ENCODE results near the gene SEPTIN10. TPM values are rescaled to one million over a fixed set of nuclear protein-coding genes. Genes with fewer than 3 reads are reported as not detected.
"Not testable (repeated sequence)": the region's sequence is repeated elsewhere in the genome, so short reads cannot be mapped to it uniquely, and the experiment has no call there.

The SEPTIN10 gene
- total and polyA plus RNA-seq, 4 experiments from 2014 or later: 2.5 to 5.7 (median 4.2) TPM

DNA sequence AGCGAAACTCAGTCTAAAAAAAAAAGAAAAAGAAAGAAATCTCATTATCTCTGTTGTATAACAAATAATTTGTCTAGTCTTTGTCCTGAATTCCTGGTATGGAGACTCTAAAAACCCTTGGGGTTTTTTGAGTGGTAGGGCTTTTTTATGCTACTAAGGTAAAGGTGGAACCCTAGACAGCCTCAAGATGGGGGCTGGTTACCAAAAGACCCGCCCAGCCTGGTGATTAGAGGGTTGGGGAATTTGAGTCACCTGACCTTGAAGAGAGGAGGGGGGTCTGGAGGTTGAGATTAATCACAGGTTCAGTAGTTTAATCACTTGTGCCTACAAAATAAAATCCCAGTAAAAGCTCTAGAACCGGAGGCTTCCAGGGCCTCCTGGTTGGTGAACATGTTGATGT, 18.0 kb upstream of the SEPTIN10 start:
- Histone ChIP-seq H3K9me3 (ENCODE audit: control insufficient read depth in 1 of 2, low read length in 2 of 2) (no peaks in the 10 kb centered on the region), H3K4me3 (ENCODE audit: low read length in 2 of 2) (no peak overlapping the region), H3K27ac (ENCODE audit: low read depth, low read length) (no peak overlapping the region), H3K4me1 (ENCODE audit: insufficient read depth, low read length) (peaks cover 5% of the 10 kb centered on the region), H3K27me3 (ENCODE audit: insufficient read depth, low read length) (no peaks in the 10 kb centered on the region), H3K36me3 (ENCODE audit: insufficient read depth, low read length) (no peaks in the 10 kb centered on the region)
- ChIA-PET CTCF (ENCODE audit: partially characterized antibody) (no interaction called here), POLR2A (ENCODE audit: partially characterized antibody) (no interaction called here)
- Mint-ChIP-seq H3K4me3 (no peak overlapping the region), H3K36me3 (no peaks in the 10 kb centered on the region), H3K4me1 (peaks cover 0 to 6% (median 0%) of the 10 kb centered on the region in 4 donors), H3K9me3 (peaks cover 0 to 2% (median 0%) of the 10 kb centered on the region in 8 donors), H3K27ac (no peak overlapping the region), H3K27me3 (peaks cover 3 to 5% of the 10 kb centered on the region in 2 donors)
- intact Hi-C loops (cut with micrococcal nuclease): no loop called here
- no peak for DNase-seq

DNA sequence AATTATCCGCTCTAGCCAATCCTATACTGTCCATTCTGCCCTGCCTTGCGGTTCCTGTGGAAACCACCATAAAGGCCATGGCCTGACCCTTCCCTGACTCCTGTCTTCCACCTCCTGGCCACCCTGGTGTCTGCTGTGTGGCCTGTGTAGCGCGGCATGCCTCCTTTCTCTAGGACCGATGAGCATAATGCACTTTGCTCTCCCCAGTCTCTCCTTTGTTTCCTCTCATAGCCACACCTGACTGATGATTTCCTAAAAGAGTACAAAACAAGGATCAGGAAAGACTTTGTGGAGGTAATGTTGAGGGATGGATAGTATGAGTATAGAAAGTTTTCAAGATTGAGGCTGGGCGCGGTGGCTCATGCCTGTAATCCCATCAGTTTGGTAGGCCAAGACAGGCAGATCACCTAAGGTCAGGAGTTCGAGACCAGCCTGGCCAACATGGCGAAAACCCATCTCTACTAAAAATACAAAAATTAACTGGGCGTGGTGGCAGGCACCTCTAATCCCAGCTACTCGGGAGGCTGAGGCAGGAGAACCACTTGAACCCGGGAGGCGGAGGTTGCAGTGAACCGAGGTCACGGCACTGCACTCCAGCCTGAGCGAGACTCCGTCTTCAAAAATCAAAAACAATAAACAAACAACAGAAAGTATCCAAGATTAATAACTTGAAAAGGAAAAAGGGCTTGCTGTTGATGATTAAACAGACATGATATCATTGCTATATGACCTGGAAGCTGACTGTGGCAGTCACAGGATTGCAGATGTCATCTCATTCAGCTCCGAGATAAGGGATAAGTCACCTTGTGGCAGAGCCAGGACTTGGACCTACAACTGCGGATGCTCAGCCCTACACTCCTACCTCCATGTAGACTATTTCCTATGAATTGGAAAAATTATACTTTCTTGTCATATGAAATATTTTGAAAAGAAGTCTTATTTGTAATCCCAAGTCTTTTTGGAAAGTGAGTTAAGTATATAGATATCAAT, 17.0 kb upstream of the SEPTIN10 start:
- CTCF ChIA-PET (ENCODE audit: partially characterized antibody): no interaction called here
- no peak overlapping the region for H3K27ac Mint-ChIP-seq

DNA sequence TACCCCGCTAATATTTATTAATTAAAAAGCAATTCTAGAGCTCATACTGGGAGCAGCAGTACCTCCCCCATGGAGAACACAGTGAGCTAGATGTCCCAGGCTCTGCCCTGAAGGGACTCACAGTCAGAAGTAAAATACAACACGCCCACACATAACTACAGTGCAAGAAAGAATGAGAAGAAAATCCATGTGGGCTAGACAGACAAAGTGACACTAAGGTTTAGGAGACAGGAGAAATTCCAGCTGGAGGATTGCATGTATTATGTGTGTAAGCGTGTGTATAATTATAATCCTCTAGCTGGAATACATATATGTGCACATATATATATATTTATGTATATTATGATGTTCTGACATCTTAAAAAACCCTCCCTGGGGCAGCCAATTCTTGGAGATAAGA, 16.1 kb upstream of the SEPTIN10 start:
- Histone ChIP-seq H3K4me3 (ENCODE audit: low read length in 2 of 2) (no peak overlapping the region), H3K36me3 (ENCODE audit: insufficient read depth, low read length) (no peaks in the 10 kb centered on the region), H3K4me1 (ENCODE audit: insufficient read depth, low read length) (peaks cover 5% of the 10 kb centered on the region), H3K27me3 (ENCODE audit: insufficient read depth, low read length) (no peaks in the 10 kb centered on the region), H3K9me3 (ENCODE audit: control insufficient read depth in 1 of 2, low read length in 2 of 2) (no peaks in the 10 kb centered on the region), H3K27ac (ENCODE audit: low read depth, low read length) (no peak overlapping the region)
- no peak overlapping the region for H3K4me3 Mint-ChIP-seq
- H3K27ac Mint-ChIP-seq: no peak overlapping the region
- DNase-seq: no peak
- H3K4me1 Mint-ChIP-seq: peaks cover 0 to 6% (median 0%) of the 10 kb centered on the region in 4 donors
- H3K9me3 Mint-ChIP-seq: peaks cover 0 to 2% (median 0%) of the 10 kb centered on the region in 8 donors
- CTCF ChIA-PET (ENCODE audit: partially characterized antibody): interaction anchor here (1.1 kb wide), 1 partner anchor 16 kb away, joined by 3 read pairs; the partner anchor contains the start of genes SEPTIN10 and SOWAHC
- H3K36me3 Mint-ChIP-seq: no peaks in the 10 kb centered on the region
- POLR2A ChIA-PET (ENCODE audit: partially characterized antibody): no interaction called here
- intact Hi-C loops (cut with micrococcal nuclease): no loop called here
- H3K27me3 Mint-ChIP-seq: peaks cover 3 to 5% of the 10 kb centered on the region in 2 donors

More for the DNA sequence above, 17.0 kb upstream of the SEPTIN10 start:
- Mint-ChIP-seq H3K27me3 (peaks cover 3 to 5% of the 10 kb centered on the region in 2 donors), H3K36me3 (no peaks in the 10 kb centered on the region), H3K4me1 (peaks cover 0 to 6% (median 0%) of the 10 kb centered on the region in 4 donors), H3K9me3 (peaks cover 0 to 2% (median 0%) of the 10 kb centered on the region in 8 donors), H3K4me3 (no peak overlapping the region)
- Histone ChIP-seq H3K4me3 (ENCODE audit: low read length in 2 of 2) (no peak overlapping the region), H3K27me3 (ENCODE audit: insufficient read depth, low read length) (no peaks in the 10 kb centered on the region), H3K27ac (ENCODE audit: low read depth, low read length) (no peak overlapping the region), H3K9me3 (ENCODE audit: control insufficient read depth in 1 of 2, low read length in 2 of 2) (no peaks in the 10 kb centered on the region), H3K36me3 (ENCODE audit: insufficient read depth, low read length) (no peaks in the 10 kb centered on the region), H3K4me1 (ENCODE audit: insufficient read depth, low read length) (peaks cover 5% of the 10 kb centered on the region)
- no peak for DNase-seq
- POLR2A ChIA-PET (ENCODE audit: partially characterized antibody): no interaction called here
- intact Hi-C loops (cut with micrococcal nuclease): no loop called here

DNA sequence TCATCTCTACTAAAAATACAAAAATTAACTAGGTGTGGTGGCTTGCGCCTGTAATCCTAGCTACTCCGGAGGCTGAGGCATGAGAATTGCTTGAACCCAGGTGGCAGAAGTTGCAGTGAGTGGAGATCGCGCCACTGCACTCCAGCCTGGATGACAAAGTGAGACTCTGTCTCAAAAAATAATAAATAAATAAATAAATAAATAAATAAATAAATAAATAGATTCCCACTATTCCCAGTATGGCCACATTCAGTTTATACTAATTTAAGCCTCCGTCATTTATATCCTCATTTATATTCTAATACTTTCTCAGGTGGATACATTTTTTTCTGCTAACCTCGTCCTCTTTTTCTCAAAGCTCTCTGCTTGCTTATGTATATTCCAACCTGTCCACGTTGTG, 14.6 kb upstream of the SEPTIN10 start:
- H3K27ac ChIP-seq (ENCODE audit: low read depth, low read length); H3K9me3 Mint-ChIP-seq; H3K36me3 Mint-ChIP-seq; H3K27ac Mint-ChIP-seq; DNase-seq; H3K36me3 ChIP-seq (ENCODE audit: insufficient read depth, low read length); H3K9me3 ChIP-seq (ENCODE audit: control insufficient read depth in 1 of 2, low read length in 2 of 2); H3K4me1 ChIP-seq (ENCODE audit: insufficient read depth, low read length); intact Hi-C loops (cut with micrococcal nuclease); POLR2A ChIA-PET (ENCODE audit: partially characterized antibody); H3K4me3 Mint-ChIP-seq; CTCF ChIA-PET (ENCODE audit: partially characterized antibody); H3K27me3 ChIP-seq (ENCODE audit: insufficient read depth, low read length); H3K27me3 Mint-ChIP-seq; H3K4me3 ChIP-seq (ENCODE audit: low read length in 2 of 2); H3K4me1 Mint-ChIP-seq: not testable (repeated sequence)

DNA sequence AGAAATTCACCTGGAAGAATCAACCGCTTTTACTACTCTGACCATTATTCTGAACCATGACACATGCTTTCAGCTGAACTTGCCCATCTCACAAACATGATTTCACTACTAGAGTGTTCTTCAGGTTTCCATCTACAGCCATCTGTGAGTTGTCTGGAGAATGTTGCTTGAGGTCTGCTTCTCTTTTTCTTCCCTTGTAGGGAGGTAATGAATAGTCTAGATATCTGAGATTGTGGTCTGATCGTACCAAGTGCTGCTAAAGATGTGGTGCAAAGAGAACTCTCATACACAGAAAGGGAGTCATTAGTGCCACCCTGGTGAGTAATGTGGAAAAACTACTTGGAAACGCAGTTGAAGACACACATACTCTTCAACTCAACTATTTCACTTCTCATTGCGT, 10.6 kb upstream of the SEPTIN10 start:
- Mint-ChIP-seq H3K9me3 (peaks cover 0 to 1% (median 0%) of the 10 kb centered on the region in 8 donors), H3K27ac (no peak overlapping the region), H3K4me1 (no peaks in the 10 kb centered on the region), H3K4me3 (no peak overlapping the region), H3K27me3 (peaks cover 6 to 18% of the 10 kb centered on the region in 2 donors), H3K36me3 (no peaks in the 10 kb centered on the region)
- Histone ChIP-seq H3K4me3 (ENCODE audit: low read length in 2 of 2) (no peak overlapping the region), H3K27me3 (ENCODE audit: insufficient read depth, low read length) (no peaks in the 10 kb centered on the region), H3K4me1 (ENCODE audit: insufficient read depth, low read length) (no peaks in the 10 kb centered on the region), H3K27ac (ENCODE audit: low read depth, low read length) (no peak overlapping the region), H3K9me3 (ENCODE audit: control insufficient read depth in 1 of 2, low read length in 2 of 2) (no peaks in the 10 kb centered on the region), H3K36me3 (ENCODE audit: insufficient read depth, low read length) (no peaks in the 10 kb centered on the region)
- ChIA-PET POLR2A (ENCODE audit: partially characterized antibody) (no interaction called here), CTCF (ENCODE audit: partially characterized antibody) (no interaction called here)
- no peak for DNase-seq
- intact Hi-C loops (cut with micrococcal nuclease): no loop called here

DNA sequence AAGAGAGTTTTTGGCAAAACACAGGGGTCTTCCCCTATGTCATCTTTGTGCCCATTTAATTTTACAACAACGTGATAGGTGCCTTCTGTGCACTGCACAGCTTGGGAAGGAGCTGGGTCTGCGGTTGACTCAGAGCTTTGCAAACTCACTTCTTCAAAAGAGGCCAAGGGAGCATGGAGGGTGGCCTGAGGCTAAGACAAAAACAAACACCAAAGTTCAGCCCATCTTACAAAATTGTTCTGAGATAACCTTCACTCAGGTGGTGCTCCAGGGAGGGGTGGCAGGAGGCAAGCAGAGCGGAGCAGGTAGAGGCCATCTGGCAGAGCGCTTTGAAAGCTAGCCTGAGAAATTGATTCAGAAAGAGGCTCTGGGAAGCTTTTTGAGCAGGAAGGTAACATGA, 10.2 kb upstream of the SEPTIN10 start:
- Histone ChIP-seq H3K36me3 (ENCODE audit: insufficient read depth, low read length) (no peaks in the 10 kb centered on the region), H3K4me3 (ENCODE audit: low read length in 2 of 2) (no peak overlapping the region), H3K9me3 (ENCODE audit: control insufficient read depth in 1 of 2, low read length in 2 of 2) (no peaks in the 10 kb centered on the region), H3K4me1 (ENCODE audit: insufficient read depth, low read length) (no peaks in the 10 kb centered on the region), H3K27ac (ENCODE audit: low read depth, low read length) (no peak overlapping the region), H3K27me3 (ENCODE audit: insufficient read depth, low read length) (no peaks in the 10 kb centered on the region)
- Mint-ChIP-seq H3K4me3 (no peak overlapping the region), H3K9me3 (peaks cover 0 to 1% (median 0%) of the 10 kb centered on the region in 8 donors), H3K4me1 (no peaks in the 10 kb centered on the region), H3K27ac (no peak overlapping the region), H3K27me3 (peaks cover 6 to 18% of the 10 kb centered on the region in 2 donors), H3K36me3 (no peaks in the 10 kb centered on the region)
- ChIA-PET POLR2A (ENCODE audit: partially characterized antibody) (no interaction called here), CTCF (ENCODE audit: partially characterized antibody) (no interaction called here)
- no peak for DNase-seq
- intact Hi-C loops (cut with micrococcal nuclease): no loop called here

DNA sequence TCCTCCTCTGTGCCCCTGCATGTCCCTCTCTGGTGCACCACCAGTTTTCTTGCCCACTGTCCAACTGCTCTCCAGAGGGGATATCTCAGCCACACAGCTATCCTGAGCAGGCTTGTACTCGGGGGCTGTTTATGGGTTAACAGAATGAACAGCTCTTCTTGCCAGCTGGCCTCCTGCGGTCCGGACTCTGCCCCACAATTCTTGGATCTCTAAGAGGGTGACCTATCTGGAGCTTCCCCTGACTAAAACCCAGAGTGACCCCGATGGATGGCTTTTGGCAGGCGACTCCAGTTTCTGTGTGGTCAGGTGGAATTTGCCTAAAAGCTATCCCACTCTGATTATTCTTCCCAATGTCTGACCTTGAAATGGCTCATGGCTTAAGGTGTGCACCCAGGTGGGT, 9.5 kb upstream of the SEPTIN10 start:
- Histone ChIP-seq H3K4me1 (ENCODE audit: insufficient read depth, low read length) (no peaks in the 10 kb centered on the region), H3K36me3 (ENCODE audit: insufficient read depth, low read length) (no peaks in the 10 kb centered on the region), H3K9me3 (ENCODE audit: control insufficient read depth in 1 of 2, low read length in 2 of 2) (no peaks in the 10 kb centered on the region), H3K27me3 (ENCODE audit: insufficient read depth, low read length) (no peaks in the 10 kb centered on the region), H3K4me3 (ENCODE audit: low read length in 2 of 2) (no peak overlapping the region), H3K27ac (ENCODE audit: low read depth, low read length) (no peak overlapping the region)
- ChIA-PET CTCF (ENCODE audit: partially characterized antibody) (no interaction called here), POLR2A (ENCODE audit: partially characterized antibody) (no interaction called here)
- no peak overlapping the region for H3K4me3 Mint-ChIP-seq
- no peak for DNase-seq
- no peak overlapping the region for H3K27ac Mint-ChIP-seq
- H3K27me3 Mint-ChIP-seq: peaks cover 6 to 18% of the 10 kb centered on the region in 2 donors
- peaks cover 0 to 1% (median 0%) of the 10 kb centered on the region in 8 donors for H3K9me3 Mint-ChIP-seq
- H3K4me1 Mint-ChIP-seq: no peaks in the 10 kb centered on the region
- intact Hi-C loops (cut with micrococcal nuclease): no loop called here
- H3K36me3 Mint-ChIP-seq: no peaks in the 10 kb centered on the region
